Loucy (cell line): ENCODE results near the gene PACRG.

Experiments used
- H2AFZ ChIP-seq: fragments of 200-600 bp; sonication (generic); 2 replicates; pipeline ENCODE4 v1.6.0; 2016; ENCODE audit warnings: antibody characterized with exemption, mild to moderate bottlenecking, low read length, moderate library complexity
- H3F3A ChIP-seq: fragments of 200-600 bp; 2 replicates; pipeline ENCODE4 v1.6.0; 2016; ENCODE audit warnings: antibody characterized with exemption, low read depth, mild to moderate bottlenecking
- H3K27me3 ChIP-seq: fragments of 200-600 bp; sonication (generic); 2 replicates; pipeline ENCODE4 v1.6.1; 2014; ENCODE audit warnings: low read length, mild to moderate bottlenecking; ENCODE audit not compliant: insufficient read depth, poor library complexity, severe bottlenecking
- H3K36me3 ChIP-seq: fragments of 200-600 bp; sonication (generic); 2 replicates; pipeline ENCODE4 v1.6.1; 2016; ENCODE audit warnings: low read length; ENCODE audit not compliant: insufficient read depth
- H3K4me1 ChIP-seq: fragments of 200-600 bp; sonication (generic); 2 replicates; pipeline ENCODE4 v1.5.1; 2014; ENCODE audit warnings: low read length, mild to moderate bottlenecking; ENCODE audit not compliant: insufficient read depth, poor library complexity, severe bottlenecking
- H3K4me2 ChIP-seq: fragments of 200-600 bp; sonication (generic); 2 replicates; pipeline ENCODE4 v1.6.0; 2014; ENCODE audit warnings: antibody characterized with exemption, low read length, low read depth, mild to moderate bottlenecking; ENCODE audit not compliant: poor library complexity, severe bottlenecking
- H3K4me3 ChIP-seq: fragments of 200-600 bp; sonication (generic); 2 replicates; pipeline ENCODE4 v1.5.1; 2014; ENCODE audit warnings: low read length, mild to moderate bottlenecking, mixed read lengths; ENCODE audit not compliant: poor library complexity, severe bottlenecking
- H3K79me2 ChIP-seq: fragments of 200-600 bp; sonication (generic); 2 replicates; pipeline ENCODE4 v1.6.1; 2014; ENCODE audit warnings: low read length; ENCODE audit not compliant: insufficient read depth
- H3K9ac ChIP-seq: fragments of 200-600 bp; sonication (generic); 2 replicates; pipeline ENCODE4 v1.6.0; 2014; ENCODE audit warnings: mild to moderate bottlenecking, low read depth, low read length, moderate library complexity; ENCODE audit not compliant: poor library complexity, severe bottlenecking
- H3K9me2 ChIP-seq: fragments of 200-600 bp; sonication (generic); replicated peaks from 2 replicates; pipeline ENCODE4 v1.6.1; 2016; ENCODE audit warnings: low read depth, low read length, mixed read lengths
- H3K9me3 ChIP-seq: fragments of 200-600 bp; sonication (generic); 2 replicates; pipeline ENCODE4 v1.6.1; 2014; ENCODE audit warnings: mild to moderate bottlenecking, antibody characterized with exemption, low read length, low read depth; ENCODE audit not compliant: insufficient read depth
- H4K20me1 ChIP-seq: fragments of 200-600 bp; sonication (generic); 2 replicates; pipeline ENCODE4 v1.6.0; 2014; ENCODE audit warnings: antibody characterized with exemption, low read length, mild to moderate bottlenecking; ENCODE audit not compliant: insufficient read depth, poor library complexity, severe bottlenecking
- EZH2phosphoT487 ChIP-seq: fragments of 200-600 bp; IDR thresholded peaks from 2 replicates; pipeline ENCODE4 v1.6.1; 2018; ENCODE audit warnings: antibody characterized with exemption, mild to moderate bottlenecking, moderate library complexity, borderline replicate concordance
- TF ChIP-seq, protein P1 (sequence below): fragments of 200-600 bp; sonication (generic); conservative IDR thresholded peaks from 2 replicates; pipeline ENCODE4 v1.5.1; 2014; ENCODE audit warnings: mild to moderate bottlenecking, antibody characterized with exemption, low read length

Gene PACRG

DNA sequence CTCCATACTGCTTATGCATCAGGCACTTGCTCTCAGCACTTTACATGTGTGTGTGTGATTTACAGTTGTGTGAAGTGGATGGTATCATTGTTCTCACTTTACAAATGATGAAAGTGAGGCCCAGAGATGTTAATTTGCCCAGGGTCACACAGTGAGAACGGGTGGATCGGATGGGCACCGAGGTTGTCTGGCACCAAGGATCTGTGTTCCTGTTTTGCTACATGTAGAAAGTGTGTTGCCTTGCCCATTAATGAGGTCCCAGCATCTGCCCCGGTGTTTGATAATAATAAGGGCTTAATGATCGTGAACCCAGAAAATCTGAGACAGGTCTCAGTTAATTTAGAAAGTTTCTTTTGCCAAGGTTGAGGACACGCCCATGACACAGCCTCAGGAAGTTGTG is 470.6 kb downstream of the PACRG start:
- no peak overlapping the region for H3K9ac ChIP-seq
- no peaks in the 10 kb centered on the region for H3K4me1 ChIP-seq
- no peaks in the 10 kb centered on the region for H3K79me2 ChIP-seq
- no peak overlapping the region for H3K4me2 ChIP-seq
- H3F3A ChIP-seq, result no peaks in the 10 kb centered on the region
- TF ChIP-seq, protein P1, sequence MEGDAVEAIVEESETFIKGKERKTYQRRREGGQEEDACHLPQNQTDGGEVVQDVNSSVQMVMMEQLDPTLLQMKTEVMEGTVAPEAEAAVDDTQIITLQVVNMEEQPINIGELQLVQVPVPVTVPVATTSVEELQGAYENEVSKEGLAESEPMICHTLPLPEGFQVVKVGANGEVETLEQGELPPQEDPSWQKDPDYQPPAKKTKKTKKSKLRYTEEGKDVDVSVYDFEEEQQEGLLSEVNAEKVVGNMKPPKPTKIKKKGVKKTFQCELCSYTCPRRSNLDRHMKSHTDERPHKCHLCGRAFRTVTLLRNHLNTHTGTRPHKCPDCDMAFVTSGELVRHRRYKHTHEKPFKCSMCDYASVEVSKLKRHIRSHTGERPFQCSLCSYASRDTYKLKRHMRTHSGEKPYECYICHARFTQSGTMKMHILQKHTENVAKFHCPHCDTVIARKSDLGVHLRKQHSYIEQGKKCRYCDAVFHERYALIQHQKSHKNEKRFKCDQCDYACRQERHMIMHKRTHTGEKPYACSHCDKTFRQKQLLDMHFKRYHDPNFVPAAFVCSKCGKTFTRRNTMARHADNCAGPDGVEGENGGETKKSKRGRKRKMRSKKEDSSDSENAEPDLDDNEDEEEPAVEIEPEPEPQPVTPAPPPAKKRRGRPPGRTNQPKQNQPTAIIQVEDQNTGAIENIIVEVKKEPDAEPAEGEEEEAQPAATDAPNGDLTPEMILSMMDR, result no peak
- no peak for TF ChIP-seq EZH2phosphoT487
- no peak overlapping the region for H2AFZ ChIP-seq
- H3K9me2 ChIP-seq, result no peaks in the 10 kb centered on the region
- no peaks in the 10 kb centered on the region for H4K20me1 ChIP-seq
- no peak overlapping the region for H3K4me3 ChIP-seq
- no peaks in the 10 kb centered on the region for H3K36me3 ChIP-seq
- H3K27me3 ChIP-seq, result no peaks in the 10 kb centered on the region
- no peaks in the 10 kb centered on the region; the same call in 1 of the 2 replicates for H3K9me3 ChIP-seq

DNA sequence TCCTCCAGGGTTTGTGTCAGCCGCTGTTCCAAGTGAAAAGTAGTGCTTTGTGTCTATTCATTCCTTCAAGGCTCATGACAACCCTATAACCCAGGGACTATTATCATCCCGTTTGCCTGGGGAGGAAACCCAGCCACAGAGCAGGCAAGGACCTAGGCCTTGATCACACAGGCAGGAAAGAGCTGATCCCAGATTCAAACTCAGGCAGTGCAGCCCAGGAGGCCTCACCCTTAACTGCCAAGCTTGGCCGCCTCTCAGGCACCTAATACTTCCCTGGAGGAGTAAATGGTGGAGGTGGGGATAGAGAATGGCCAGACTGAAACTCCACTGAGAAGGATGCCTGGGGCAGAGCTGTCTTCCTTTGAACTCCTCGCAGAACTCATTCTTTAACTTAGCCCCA is 471.6 kb downstream of the PACRG start:
- no peaks in the 10 kb centered on the region for H3K4me1 ChIP-seq
- no peaks in the 10 kb centered on the region for H3F3A ChIP-seq
- no peaks in the 10 kb centered on the region for H3K27me3 ChIP-seq
- no peak overlapping the region for H3K4me2 ChIP-seq
- H3K79me2 ChIP-seq, result no peaks in the 10 kb centered on the region
- no peak overlapping the region for H2AFZ ChIP-seq
- no peak overlapping the region for H3K9ac ChIP-seq
- no peaks in the 10 kb centered on the region for H3K9me2 ChIP-seq
- H4K20me1 ChIP-seq, result no peaks in the 10 kb centered on the region
- TF ChIP-seq, protein P1, result no peak
- no peak for TF ChIP-seq EZH2phosphoT487
- H3K9me3 ChIP-seq, result no peaks in the 10 kb centered on the region; the same call in 1 of the 2 replicates
- no peaks in the 10 kb centered on the region for H3K36me3 ChIP-seq
- H3K4me3 ChIP-seq, result no peak overlapping the region

DNA sequence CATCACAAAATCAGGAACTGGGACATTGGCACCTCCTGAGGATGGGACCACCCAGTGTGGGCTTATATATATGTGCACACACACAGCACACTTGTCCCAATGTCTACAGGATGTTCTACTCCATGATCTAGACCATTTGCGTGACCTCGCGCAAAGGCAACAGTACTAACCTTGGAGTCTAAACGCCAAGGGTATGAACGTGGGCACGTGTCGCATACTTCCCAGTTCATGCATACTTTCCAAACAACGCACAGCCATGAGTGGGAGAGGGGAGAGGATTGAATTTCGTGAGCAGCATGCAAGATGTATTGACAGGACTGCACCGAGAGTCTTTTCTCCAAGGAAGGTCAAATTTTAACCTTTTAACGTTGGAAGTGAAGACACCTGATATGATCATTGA is 472.5 kb downstream of the PACRG start:
- Histone ChIP-seq H3F3A (no peaks in the 10 kb centered on the region), H3K4me1 (no peaks in the 10 kb centered on the region), H3K4me3 (no peak overlapping the region), H3K27me3 (no peaks in the 10 kb centered on the region), H3K9me2 (no peaks in the 10 kb centered on the region), H4K20me1 (no peaks in the 10 kb centered on the region), H3K79me2 (no peaks in the 10 kb centered on the region), H3K9me3 (no peaks in the 10 kb centered on the region; the same call in 1 of the 2 replicates), H3K9ac (no peak overlapping the region), H3K4me2 (no peak overlapping the region), H2AFZ (no peak overlapping the region), H3K36me3 (no peaks in the 10 kb centered on the region)
- no peak for TF ChIP-seq EZH2phosphoT487
- TF ChIP-seq, protein P1, result no peak
